SK-N-SH (cell line): ENCODE data around the gene ARMH3. TPM values are rescaled to one million over a fixed set of nuclear protein-coding genes. Genes with fewer than 3 reads are reported as not detected.

Source experiments
- CTCF ChIA-PET: fragments of 300-600, 350-600 bp; formaldehyde crosslinking; extraction: SDS; loops from one replicate; lab custom pipeline; 2021; lab: Yijun Ruan, JAX
- POLR2A ChIA-PET: fragments of 350-600 bp; sonication (Branson Sonifier 250); formaldehyde crosslinking; extraction: SDS; loops from one replicate; lab custom pipeline; 2020; ENCODE audit warnings: antibody characterized with exemption, inconsistent platforms; lab: Yijun Ruan, JAX
- DNase-seq: peaks from one replicate; pipeline ENCODE4 v3.0.0; 2012
- H2AFZ ChIP-seq: fragments of 200-600 bp; sonication (generic); 2 replicates; pipeline ENCODE4 v1.8.1; 2016; ENCODE audit warnings: antibody characterized with exemption, mild to moderate bottlenecking, low read depth
- H3F3A ChIP-seq: fragments of 200-600 bp; sonication (generic); replicated peaks from 2 replicates; pipeline ENCODE3; 2016; ENCODE audit warnings: antibody characterized with exemption, mild to moderate bottlenecking; ENCODE audit not compliant: insufficient read depth
- H3K27ac ChIP-seq, 2 experiments: fragments of 200-500 bp in 1 of 2; fragments of 200-600 bp in 1 of 2; sonication (Bioruptor generic) in 1 of 2; sonication (generic), shearing (Covaris generic) in 1 of 2; 2 replicates each; pipeline versions ENCODE4 v1.5.1 to v1.6.1; 2014 to 2016; ENCODE audit warnings: low read depth in 2 of 2, inconsistent platforms in 1 of 2, low read length in 1 of 2, mild to moderate bottlenecking in 1 of 2, mixed read lengths in 1 of 2
- H3K27me3 ChIP-seq: fragments of 200-600 bp; sonication (generic), shearing (Covaris generic); 2 replicates; pipeline ENCODE4 v1.6.1; 2016; ENCODE audit warnings: mixed run types; ENCODE audit not compliant: insufficient read depth
- H3K36me3 ChIP-seq, 2 experiments: fragments of 200-500 bp in 1 of 2; fragments of 200-600 bp in 1 of 2; sonication (Bioruptor generic) in 1 of 2; sonication (generic) in 1 of 2; replicated peaks in 1 of 2; 2 replicates each; pipeline versions ENCODE3 to v1.5.1; 2014 to 2016; ENCODE audit warnings: low read length in 1 of 2, mild to moderate bottlenecking in 1 of 2; ENCODE audit not compliant: insufficient read depth in 2 of 2, control insufficient read depth in 1 of 2
- H3K4me1 ChIP-seq, 2 experiments: fragments of 200-500 bp in 1 of 2; fragments of 200-600 bp in 1 of 2; sonication (Bioruptor generic) in 1 of 2; sonication (generic), shearing (Covaris generic) in 1 of 2; 2 replicates each; pipeline versions ENCODE4 v1.5.1 to v1.6.1; 2014 to 2016; ENCODE audit warnings: low read depth in 1 of 2, low read length in 1 of 2, mixed run types in 1 of 2; ENCODE audit not compliant: insufficient read depth in 2 of 2, control insufficient read depth in 1 of 2
- H3K4me2 ChIP-seq: fragments of 200-600 bp; sonication (generic), shearing (Covaris generic); 2 replicates; pipeline ENCODE4 v1.6.1; 2017; ENCODE audit warnings: mixed run types
- H3K4me3 ChIP-seq, 2 experiments: fragments of 200-500 bp in 1 of 2; fragments of 200-600 bp in 1 of 2; sonication (Bioruptor generic) in 1 of 2; sonication (generic), shearing (Covaris generic) in 1 of 2; 2 replicates each; pipeline versions ENCODE4 v1.5.1 to v1.8.1; 2014 to 2016; ENCODE audit warnings: low read depth in 2 of 2, inconsistent platforms in 1 of 2, low read length in 1 of 2, mild to moderate bottlenecking in 1 of 2, mixed read lengths in 1 of 2, moderate library complexity in 1 of 2
- H3K79me2 ChIP-seq: fragments of 200-600 bp; sonication (generic); 2 replicates; pipeline ENCODE4 v1.8.1; 2017; ENCODE audit warnings: mild to moderate bottlenecking; ENCODE audit not compliant: insufficient read depth
- H3K9ac ChIP-seq: fragments of 200-600 bp; sonication (generic); 2 replicates; pipeline ENCODE4 v1.6.1; 2017; ENCODE audit warnings: mixed run types
- H3K9me2 ChIP-seq: fragments of 200-600 bp; sonication (generic); 2 replicates; pipeline ENCODE4 v1.6.1; 2017; ENCODE audit warnings: mixed run types
- H3K9me3 ChIP-seq: fragments of 200-600 bp; sonication (generic); 2 replicates; pipeline ENCODE4 v1.6.1; 2017; ENCODE audit warnings: mixed run types, mild to moderate bottlenecking, moderate library complexity
- H4K20me1 ChIP-seq: fragments of 200-600 bp; sonication (generic); 2 replicates; pipeline ENCODE4 v1.6.1; 2017; ENCODE audit warnings: mild to moderate bottlenecking, mixed run types; ENCODE audit not compliant: insufficient read depth
- CHD2 ChIP-seq: fragments of 150-350 bp; IDR thresholded peaks from 2 replicates; pipeline ENCODE4 v1.6.1; 2018; ENCODE audit warnings: low read length; ENCODE audit not compliant: partially characterized antibody
- EZH2phosphoT487 ChIP-seq: fragments of 200-600 bp; sonication (generic); IDR thresholded peaks from 2 replicates; pipeline ENCODE4 v1.6.1; 2017; ENCODE audit warnings: low read depth, mixed run types, mild to moderate bottlenecking, antibody characterized with exemption, moderate library complexity, borderline replicate concordance
- MEF2A ChIP-seq: IDR thresholded peaks from 2 replicates; pipeline ENCODE4 v1.4.0; 2012; ENCODE audit warnings: low read depth, borderline replicate concordance
- NFIC ChIP-seq: IDR thresholded peaks from 2 replicates; pipeline ENCODE4 v1.4.0; 2012; ENCODE audit warnings: borderline replicate concordance
- REST ChIP-seq: IDR thresholded peaks from 2 replicates; pipeline ENCODE4 v1.6.1; 2012; ENCODE audit warnings: mild to moderate bottlenecking, low read depth, low read length, moderate library complexity
- RXRA ChIP-seq: IDR thresholded peaks from 2 replicates; pipeline ENCODE4 v1.4.0; 2012; ENCODE audit warnings: low read depth, mild to moderate bottlenecking, borderline replicate concordance
- USF2 ChIP-seq: fragments of 150-350 bp; IDR thresholded peaks from 2 replicates; pipeline ENCODE4 v1.6.1; 2017; ENCODE audit warnings: antibody characterized with exemption, low read length, low read depth, borderline replicate concordance
- WGBS: methylation state at CpG from one replicate; pipeline ENCODE4 v1.1.6; 2017; ENCODE audit warnings: low lambda C conversion rate; 5-methylcytosine and 5-hydroxymethylcytosine counted together
- polyA plus RNA-seq, 3 experiments: library from polyadenylated mRNA; depleted of rRNA; stranded (reverse); fragments of >200 nt; gene quantifications; 2 replicates each; pipeline ENCODE4 v1.2.3, GENCODE V29; 2012

ARMH3 gene
- polyA plus RNA-seq, 1 of the 3 experiments (the other 2 are of a cell fraction) = 12.1 TPM

DNA sequence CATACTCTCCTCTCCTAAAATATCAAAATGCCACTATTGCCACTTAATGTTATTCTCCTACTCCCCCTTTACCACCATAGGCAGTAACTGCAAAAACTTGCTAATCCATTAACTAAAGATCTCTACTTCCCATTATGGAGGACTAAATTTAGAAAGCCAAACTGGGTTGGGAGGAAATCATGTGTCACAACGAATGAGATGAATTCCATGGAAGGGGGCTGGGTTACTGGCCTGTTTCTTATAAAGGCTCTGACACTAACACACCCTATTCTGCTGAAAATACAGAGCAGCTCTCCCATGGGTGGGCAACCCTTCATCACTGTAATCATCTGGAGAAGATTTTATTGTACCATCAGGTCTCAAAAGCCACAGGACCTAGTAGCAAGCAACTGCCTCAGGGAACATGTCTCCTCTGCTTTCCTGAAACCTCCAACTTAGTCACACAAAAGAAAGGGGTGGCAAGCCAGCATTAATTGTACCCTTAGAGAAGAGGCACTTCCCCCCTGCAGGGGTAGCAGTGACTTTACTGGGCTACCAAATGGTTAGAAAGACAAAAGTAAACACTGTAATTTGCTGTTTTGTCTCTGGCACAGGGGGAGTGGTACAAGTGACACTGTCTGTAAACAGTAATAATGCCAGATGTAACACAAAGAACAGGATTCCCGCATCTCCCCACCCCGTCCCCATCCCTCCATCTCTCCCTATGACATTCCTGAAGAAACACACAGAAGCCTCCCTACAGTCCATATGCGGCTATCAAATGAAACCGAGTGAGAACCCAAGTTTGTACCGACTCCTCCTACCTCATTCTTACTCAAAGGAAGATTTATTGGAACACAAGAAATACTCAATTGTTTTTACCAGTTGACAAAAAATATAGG, 81.6 kb downstream of the ARMH3 start:
- POLR2A ChIA-PET = no interaction called here

More for the DNA sequence above, 81.6 kb downstream of the ARMH3 start:
- Histone ChIP-seq H3K4me3 (0 out of 4 replicates have a peak overlapping the region, but pooled peaks of 1 of the 2 experiments have one; percentile 5), H3K9me2 (no peaks in the 10 kb centered on the region), H3K79me2 (no peaks in the 10 kb centered on the region), H3K9me3 (no peaks in the 10 kb centered on the region), H2AFZ (no peak overlapping the region)
- CTCF ChIA-PET = no interaction called here
- no peak for DNase-seq
- TF ChIP-seq CHD2 (no peak), RXRA (no peak), MEF2A (no peak), NFIC (no peak), REST (no peak), USF2 (no peak), EZH2phosphoT487 (no peak)
- TF ChIP-seq, all 33 proteins: peak for 0
- Histone ChIP-seq H3K27me3 (no peaks in the 10 kb centered on the region), H3K4me1 (peaks cover 0 to 16% of the 10 kb centered on the region in 2 experiments; a peak in 3 of 4 replicates), H4K20me1 (no peaks in the 10 kb centered on the region), H3K27ac (peak overlapping the region; percentile 35 to 62), H3K9ac (no peak overlapping the region), H3K36me3 (peaks cover 29 to 30% of the 10 kb centered on the region in 2 experiments), H3K4me2 (peak overlapping the region; percentile 34), H3F3A (peaks cover 10% of the 10 kb centered on the region)
- WGBS = 81% methylated on average over 6 of the region's 6 CpGs
